ENCODE results near the gene SLC7A8. TPM values are rescaled to one million over a fixed set of nuclear protein-coding genes. Genes with fewer than 3 reads are reported as not detected.

SLC7A8 gene
- total RNA-seq, 1 experiment from 2014 or later: 2.5 TPM

GRCh38 chr14:23094666-23095195, 88.7 kb downstream of the SLC7A8 start, which contains the start of gene ACIN1:
Gene ACIN1, minus strand, starts transcription at chr14:23095136. Its CDS starts 24 bp downstream, at chr14:23095112.
- peak; percentile 56 for DNase-seq (ENCODE audit: low spot score)

- no peak for DNase-seq (ENCODE audit: low spot score)
Observed at GRCh38 chr14:23093991-23094665, 89.3 kb downstream of the SLC7A8 start.

DNA sequence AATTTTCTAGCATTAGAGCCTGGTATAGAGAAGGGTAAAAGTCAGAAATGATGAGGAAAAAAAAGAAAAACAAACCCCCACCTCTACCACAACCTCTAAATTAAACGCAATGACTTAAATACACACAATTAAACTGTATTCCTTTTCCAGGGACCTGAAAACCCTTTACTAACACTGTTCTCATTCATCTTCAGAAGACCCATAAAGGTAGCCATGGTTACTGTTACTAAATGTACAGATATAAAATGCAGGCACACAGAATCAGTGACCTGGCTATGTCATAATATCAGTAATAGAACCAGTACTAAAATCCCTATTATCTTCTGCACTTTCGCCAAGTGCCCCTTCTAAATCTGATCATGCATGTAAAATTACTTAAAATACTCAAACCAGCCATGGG, 89.9 kb downstream of the SLC7A8 start:
- DNase-seq (ENCODE audit: low spot score): no peak

DNA sequence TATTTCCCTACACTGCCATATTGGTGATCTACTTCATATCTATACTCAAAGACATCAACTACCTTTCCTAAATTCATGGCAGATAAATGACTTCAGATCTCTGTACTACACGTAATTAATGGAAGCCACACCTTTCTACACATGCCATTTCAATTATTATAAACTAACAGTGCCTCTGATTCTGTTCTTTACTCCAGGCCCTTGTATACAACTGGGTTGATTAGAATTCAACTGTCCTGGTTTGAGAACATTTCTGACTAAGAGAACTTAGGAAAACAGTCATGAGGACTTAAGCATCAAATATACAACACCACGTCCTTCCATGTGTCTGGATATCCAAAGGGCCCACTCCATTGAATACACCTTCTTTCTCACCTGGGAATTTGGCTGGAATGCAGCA, 90.4 kb downstream of the SLC7A8 start:
- no peak for DNase-seq (ENCODE audit: low spot score)

DNA sequence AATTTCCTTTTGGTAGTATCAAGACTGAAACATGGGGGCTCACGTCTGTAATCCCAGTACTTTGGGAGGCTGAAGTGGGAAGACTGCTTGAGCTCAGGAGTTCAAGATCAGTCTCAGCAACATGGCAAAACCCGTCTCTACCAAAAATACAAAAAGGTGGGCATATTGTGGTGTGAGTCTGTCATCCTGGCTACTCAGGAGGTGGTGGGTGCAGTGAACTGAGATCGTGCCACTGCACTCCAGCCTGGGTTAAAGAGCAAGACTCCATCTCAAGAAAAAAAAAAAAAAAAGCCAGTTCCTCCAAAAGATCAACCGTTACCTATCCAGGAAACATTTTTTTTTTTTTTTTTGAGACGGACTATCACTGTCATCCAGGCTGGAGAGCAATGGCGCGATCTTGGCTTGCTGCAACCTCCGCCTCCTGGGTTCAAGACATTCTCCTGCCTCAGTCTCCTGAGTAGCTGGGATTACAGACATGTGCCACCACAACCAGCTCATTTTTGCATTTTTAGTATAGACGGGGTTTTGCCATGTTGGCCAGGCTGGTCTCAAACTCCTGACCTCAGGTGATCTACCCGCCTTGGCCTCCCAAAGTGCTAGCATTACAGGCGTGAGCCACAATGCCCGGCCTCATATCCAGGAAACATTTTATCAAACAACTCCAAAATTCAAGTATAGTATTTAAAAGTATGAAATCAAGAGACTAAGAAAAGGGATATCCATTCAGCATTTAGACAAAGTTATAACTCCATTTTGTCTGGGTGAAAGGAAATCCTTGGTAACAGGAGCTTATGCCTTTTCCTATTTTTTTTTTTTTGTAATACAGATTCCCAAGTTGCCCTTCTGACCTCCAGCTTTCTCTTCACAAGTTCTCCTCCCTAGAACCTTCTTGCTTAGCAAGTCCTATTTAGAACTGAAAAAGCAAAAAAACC, 91.9 kb downstream of the SLC7A8 start:
- DNase-seq (ENCODE audit: low spot score): no peak

DNA sequence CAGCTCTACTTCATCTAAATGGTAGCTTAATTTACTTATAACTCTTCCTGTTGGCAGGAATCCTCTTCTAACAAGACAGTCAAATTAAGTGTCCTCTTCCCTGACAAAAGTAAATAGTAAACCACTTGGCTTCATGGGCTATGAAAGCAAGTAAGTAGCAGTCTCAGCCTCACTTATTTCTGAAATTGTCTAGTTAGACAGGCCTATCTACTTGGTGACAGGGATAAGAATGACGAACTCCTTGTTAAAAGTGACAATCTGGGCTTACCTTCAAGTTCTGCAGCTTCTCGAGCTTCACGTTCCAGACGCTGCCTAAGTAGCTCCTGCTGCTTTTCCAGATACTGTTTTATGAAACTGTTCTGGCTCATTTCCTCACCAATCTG, 93.2 kb downstream of the SLC7A8 start:
- DNase-seq (ENCODE audit: low spot score): no peak

DNA sequence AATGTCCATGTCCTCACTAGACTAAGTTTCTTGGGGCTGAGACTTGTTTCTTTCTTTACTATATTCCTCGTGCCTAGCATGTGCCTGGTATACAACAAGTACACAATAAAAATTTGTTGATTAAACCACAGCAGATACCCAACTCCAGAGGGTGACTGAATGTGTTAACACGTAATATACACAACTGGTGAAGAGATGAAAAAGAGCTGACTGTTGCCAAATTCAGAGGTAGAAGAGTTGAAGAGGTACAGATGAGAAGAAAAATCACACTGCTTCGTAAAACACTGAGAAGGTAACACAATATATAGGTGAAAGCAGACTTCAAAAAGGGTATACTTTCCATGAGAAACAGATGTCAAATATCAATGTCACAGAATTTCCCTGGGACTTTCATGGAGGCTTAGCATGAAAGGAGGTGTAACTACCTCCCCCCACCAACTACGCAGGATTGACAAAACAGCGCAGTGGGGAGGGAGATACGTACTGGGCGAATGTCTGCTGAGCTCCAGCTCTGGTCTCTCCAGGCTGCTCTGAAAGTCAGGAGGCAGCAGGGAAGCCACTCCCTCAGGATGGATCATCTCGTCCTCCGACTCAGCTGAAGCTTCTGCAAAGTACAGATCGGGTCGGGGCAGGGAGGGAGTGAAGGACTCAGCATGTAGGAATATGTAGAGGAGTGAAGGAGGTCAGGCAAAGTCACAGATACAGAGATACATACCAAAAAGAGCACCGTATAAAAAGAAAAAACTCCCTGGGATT, 93.8 kb downstream of the SLC7A8 start:
- no peak for DNase-seq (ENCODE audit: low spot score)

- no peak for DNase-seq (ENCODE audit: low spot score)
Observed at GRCh38 chr14:23086565-23086964, 96.9 kb downstream of the SLC7A8 start.

DNA sequence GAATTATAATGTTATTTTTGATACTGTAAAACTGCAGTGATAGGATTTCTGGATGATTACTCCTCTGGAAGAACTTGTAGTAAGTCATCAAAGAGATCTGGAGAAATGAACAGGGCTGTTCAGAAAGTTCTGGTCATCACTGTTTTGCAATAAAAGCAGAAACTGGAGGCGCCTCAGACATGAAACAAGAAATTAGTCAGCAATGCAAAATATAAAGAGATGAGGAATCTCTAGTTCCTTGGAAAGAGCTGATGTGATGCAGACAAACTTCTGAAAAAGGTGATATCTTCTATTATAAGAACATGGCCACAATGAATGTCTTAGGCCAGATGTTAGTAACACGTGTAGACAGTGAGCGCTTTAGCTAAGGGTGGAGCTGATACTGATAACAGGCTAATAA, 98.0 kb downstream of the SLC7A8 start:
- DNase-seq (ENCODE audit: low spot score): no peak

DNA sequence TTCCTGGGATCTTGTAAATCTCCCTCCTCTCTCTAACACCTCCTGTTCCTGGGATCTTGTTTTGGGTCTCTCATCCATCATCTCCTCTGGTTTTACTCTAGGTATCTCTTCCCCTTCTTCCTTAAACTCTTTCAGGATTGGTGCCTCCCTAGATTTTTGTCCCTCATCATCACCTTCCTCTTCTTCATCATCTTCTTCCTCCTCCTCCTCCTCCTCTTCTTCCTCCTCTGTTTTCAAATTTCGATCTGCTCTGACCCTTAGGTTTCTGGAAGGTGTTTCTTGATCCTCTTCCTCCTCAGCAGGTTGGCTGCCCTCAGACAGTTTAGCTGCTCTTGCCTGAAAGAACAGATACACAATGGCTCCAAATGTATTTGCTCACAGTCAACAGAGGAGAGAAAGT, 103.0 kb downstream of the SLC7A8 start:
- DNase-seq (ENCODE audit: low spot score): no peak

DNA sequence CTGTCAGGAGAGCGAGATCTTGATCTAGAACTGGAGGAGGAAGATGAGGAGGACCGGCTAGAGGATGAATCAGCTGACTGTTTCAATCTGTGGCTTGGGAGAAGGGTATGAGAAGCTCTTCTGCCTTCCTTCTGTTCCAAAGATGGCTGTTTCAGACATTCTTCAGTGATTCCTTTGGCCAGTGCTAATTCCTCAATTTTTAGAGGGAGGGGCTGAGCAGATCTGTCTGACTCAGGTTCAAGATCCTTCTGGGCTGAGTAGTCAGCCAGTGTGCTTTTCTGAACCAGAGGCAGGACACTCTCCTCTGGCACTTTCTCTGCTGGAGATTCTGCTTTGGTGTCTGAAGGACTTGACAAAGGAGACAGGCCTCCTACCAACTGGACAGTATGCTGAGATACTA, 103.7 kb downstream of the SLC7A8 start:
- no peak for DNase-seq (ENCODE audit: low spot score)

DNA sequence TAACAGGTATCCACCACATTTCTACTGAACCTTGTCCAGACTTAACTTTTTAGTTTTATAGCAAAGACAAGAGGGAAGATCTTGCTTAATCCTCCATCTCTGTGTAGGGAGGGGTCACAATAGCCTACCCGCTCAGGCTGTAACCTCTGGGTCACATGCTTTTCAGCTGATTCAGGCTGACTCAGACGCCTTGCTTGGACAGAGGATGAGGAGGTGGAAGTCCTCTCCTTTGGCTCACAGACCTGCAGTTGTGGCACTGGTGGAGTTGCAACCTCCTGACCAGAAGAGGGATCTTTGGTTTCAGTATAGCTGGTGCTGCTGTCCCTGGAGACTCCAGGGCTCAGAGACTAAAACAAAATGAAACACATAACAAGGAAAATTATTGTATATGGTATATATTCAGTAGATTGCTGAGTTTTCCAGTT, 104.8 kb downstream of the SLC7A8 start:
- peak; percentile 87 for DNase-seq (ENCODE audit: low spot score)

GRCh38 chr14:23077962-23078361, 105.5 kb downstream of the SLC7A8 start:
- no peak for DNase-seq (ENCODE audit: low spot score)

GRCh38 chr14:23076785-23077408, 106.6 kb downstream of the SLC7A8 start:
- no peak for DNase-seq (ENCODE audit: low spot score)

Other genes starting within 250 kb of the SLC7A8 start
- 39.8 and 46.9 TPM in 2 replicates for gene HAUS4, start 226.6 kb downstream of the SLC7A8 start, total RNA-seq (2014; rRNA removed; shearing (Covaris generic))
- gene AJUBA, start 201.1 kb downstream of the SLC7A8 start, total RNA-seq (2014; rRNA removed; shearing (Covaris generic)): 47.5 and 65.5 TPM in 2 replicates
- 6.9 and 8.1 TPM in 2 replicates for gene C14orf93, start 173.5 kb downstream of the SLC7A8 start, total RNA-seq (2014; rRNA removed; shearing (Covaris generic))
- 219 and 225 TPM in 2 replicates for gene PSMB5, start 148.8 kb downstream of the SLC7A8 start, total RNA-seq (2014; rRNA removed; shearing (Covaris generic))
- not detected in 2 replicates for gene PSMB11, start 141.4 kb downstream of the SLC7A8 start, total RNA-seq (2014; rRNA removed; shearing (Covaris generic))
- gene CDH24, start 126.1 kb downstream of the SLC7A8 start, total RNA-seq (2014; rRNA removed; shearing (Covaris generic)): 2.8 and 4.0 TPM in 2 replicates
- 53.6 and 58.8 TPM in 2 replicates for gene ACIN1, start 88.5 kb downstream of the SLC7A8 start, total RNA-seq (2014; rRNA removed; shearing (Covaris generic))
- gene C14orf119, start 88.2 kb downstream of the SLC7A8 start, total RNA-seq (2014; rRNA removed; shearing (Covaris generic)): 23.0 and 34.5 TPM in 2 replicates
- not detected in 2 replicates for gene CIROP, start 78.7 kb downstream of the SLC7A8 start, total RNA-seq (2014; rRNA removed; shearing (Covaris generic))
- 0.96 TPM in 1 of 2 replicates, not detected in the other for gene CEBPE, start 64.4 kb downstream of the SLC7A8 start, total RNA-seq (2014; rRNA removed; shearing (Covaris generic))
- not detected in 2 replicates for gene RNF212B, start 54.3 kb upstream of the SLC7A8 start, total RNA-seq (2014; rRNA removed; shearing (Covaris generic))
- 4.5 and 4.7 TPM in 2 replicates for gene HOMEZ, start 102.5 kb upstream of the SLC7A8 start, total RNA-seq (2014; rRNA removed; shearing (Covaris generic))
- 1.4 and 1.9 TPM in 2 replicates for gene PPP1R3E, start 119.2 kb upstream of the SLC7A8 start, total RNA-seq (2014; rRNA removed; shearing (Covaris generic))
- gene BCL2L2, start 123.2 kb upstream of the SLC7A8 start, total RNA-seq (2014; rRNA removed; shearing (Covaris generic)): 5.8 and 7.6 TPM in 2 replicates
- 66.5 and 85.1 TPM in 2 replicates for gene PABPN1, start 137.8 kb upstream of the SLC7A8 start, total RNA-seq (2014; rRNA removed; shearing (Covaris generic))
- 10.3 and 11.6 TPM in 2 replicates for gene SLC22A17, start 169.2 kb upstream of the SLC7A8 start, total RNA-seq (2014; rRNA removed; shearing (Covaris generic))
- gene EFS, start 181.5 kb upstream of the SLC7A8 start, total RNA-seq (2014; rRNA removed; shearing (Covaris generic)): not detected in 2 replicates
- not detected in 2 replicates for gene IL25, start 189.1 kb upstream of the SLC7A8 start, total RNA-seq (2014; rRNA removed; shearing (Covaris generic))
- not detected in 2 replicates for gene CMTM5, start 193.4 kb upstream of the SLC7A8 start, total RNA-seq (2014; rRNA removed; shearing (Covaris generic))
- not detected in 2 replicates for gene MYH6, start 224.6 kb upstream of the SLC7A8 start, total RNA-seq (2014; rRNA removed; shearing (Covaris generic))

All from A172 (cell line).